Adrenal gland (tissue), 12 donors: ENCODE measurements around the gene ARHGAP10. TPM values are rescaled to one million over a fixed set of nuclear protein-coding genes. Genes with fewer than 3 reads are reported as not detected.

Experiments
- DNase-seq, 7 donors: peaks; one replicate each; pipeline ENCODE4 v3.0.0-alpha.2; 2019 to 2020
- H3K27ac ChIP-seq, 5 donors: fragments of 200-600 bp; sonication (generic) in 4 of 5; 1 replicate in 3 of 5; 2 replicates in 2 of 5; pipeline versions ENCODE4 v1.5.1 to v1.8.0; 2016 to 2020; ENCODE audit warnings: mild to moderate bottlenecking in 1 of 5
- H3K27me3 ChIP-seq: fragments of 200-600 bp; 2 replicates; pipeline ENCODE4 v1.8.0; 2021
- H3K36me3 ChIP-seq, 2 donors: fragments of 200-600 bp; replicated peaks in 1 of 2; 1 replicate in 1 of 2; 2 replicates in 1 of 2; pipeline versions ENCODE4 v1.5.1 to v1.8.0; 2018 to 2022
- H3K4me1 ChIP-seq, 2 donors: fragments of 200-600 bp; replicated peaks in 1 of 2; 1 replicate in 1 of 2; 2 replicates in 1 of 2; pipeline versions ENCODE4 v1.5.1 to v1.8.0; 2018 to 2021
- H3K4me3 ChIP-seq, 4 donors: fragments of 200-600 bp; sonication (generic) in 3 of 4; one replicate each; pipeline ENCODE4 v1.5.1; 2016 to 2018
- H3K9me3 ChIP-seq, 3 donors: fragments of 200-600 bp; sonication (generic) in 1 of 3; replicated peaks in 1 of 3; 1 replicate in 2 of 3; 2 replicates in 1 of 3; pipeline versions ENCODE4 v1.5.1 to v1.8.0; 2016 to 2021
- POLR2A ChIP-seq, 2 donors: fragments of 450-650 bp; IDR thresholded peaks; one replicate each; pipeline ENCODE4 v1.6.1; 2017; ENCODE audit warnings: antibody characterized with exemption in 2 of 2, mild to moderate bottlenecking in 2 of 2, moderate library complexity in 1 of 2
- WGBS, 4 donors: extraction: QIAGEN DNeasy Blood & Tissue Kit in 2 of 4; methylation state at CpG; one replicate each; pipeline versions ENCODE4 v1.1.5 to v1.1.7; 2013 to 2017; 5-methylcytosine and 5-hydroxymethylcytosine counted together
- intact Hi-C, 2 donors: fragments of 100-400 bp; cut with DNase I; formaldehyde crosslinking; loops; one replicate each; pipeline versions ENCODE4 v1.14.1 to v1.15.0; 2022 to 2023
- polyA plus RNA-seq, 3 donors: library from polyadenylated mRNA; stranded (reverse); fragments of 200-250 nt in 2 of 3; fragments of 350-450 nt in 1 of 3; fragmentation: Illumina TruSeq in 1 of 3; extraction: RNeasy Lipid Tissue Mini Kit (QIAGEN cat#74804) in 1 of 3; gene quantifications; one replicate each; pipeline ENCODE4 v1.2.3, GENCODE V29; 2013 to 2014
- total RNA-seq, 9 donors: library from RNA; depleted of rRNA in 4 of 9; stranded (reverse); fragments of >200 nt in 4 of 9; fragments of 120-200 nt in 1 of 9; fragmentation: NEBNext Ultra II Directional in 1 of 9; extraction: Animal tissue kit (Norgen Biotek cat#: 25700) in 1 of 9; gene quantifications; one replicate each; pipeline versions ENCODE4 v1.1.0 to v1.2.4, GENCODE V29; 2013 to 2023
- TF ChIP-seq, protein P1 (sequence below), 6 experiments: fragments of 450-650 bp in 4 of 6; fragments of 200-600 bp in 2 of 6; sonication (generic) in 1 of 6; IDR thresholded peaks; 1 replicate in 5 of 6; 2 replicates in 1 of 6; pipeline versions ENCODE4 v1.5.1 to v1.8.0; 2016 to 2021; ENCODE audit warnings: antibody characterized with exemption in 6 of 6, mild to moderate bottlenecking in 2 of 6, moderate library complexity in 1 of 6
- donor health status: healthy with polysubstance abuse.
- donor health status: Bipolar disorder and iron deficiency.
- donor health status: DM: yes; HTN: yes; CAD: no.
- donor health status: DM: no; HTN: no; CAD: no.
- donor health status: DM: no; HTN: no; CAD: no.
- donor health status: DM: yes; HTN: yes; CAD: no.

ARHGAP10 gene
- total and polyA plus RNA-seq, 12 donors, result 7.0 to 40.8 (median 22.1) TPM

DNA sequence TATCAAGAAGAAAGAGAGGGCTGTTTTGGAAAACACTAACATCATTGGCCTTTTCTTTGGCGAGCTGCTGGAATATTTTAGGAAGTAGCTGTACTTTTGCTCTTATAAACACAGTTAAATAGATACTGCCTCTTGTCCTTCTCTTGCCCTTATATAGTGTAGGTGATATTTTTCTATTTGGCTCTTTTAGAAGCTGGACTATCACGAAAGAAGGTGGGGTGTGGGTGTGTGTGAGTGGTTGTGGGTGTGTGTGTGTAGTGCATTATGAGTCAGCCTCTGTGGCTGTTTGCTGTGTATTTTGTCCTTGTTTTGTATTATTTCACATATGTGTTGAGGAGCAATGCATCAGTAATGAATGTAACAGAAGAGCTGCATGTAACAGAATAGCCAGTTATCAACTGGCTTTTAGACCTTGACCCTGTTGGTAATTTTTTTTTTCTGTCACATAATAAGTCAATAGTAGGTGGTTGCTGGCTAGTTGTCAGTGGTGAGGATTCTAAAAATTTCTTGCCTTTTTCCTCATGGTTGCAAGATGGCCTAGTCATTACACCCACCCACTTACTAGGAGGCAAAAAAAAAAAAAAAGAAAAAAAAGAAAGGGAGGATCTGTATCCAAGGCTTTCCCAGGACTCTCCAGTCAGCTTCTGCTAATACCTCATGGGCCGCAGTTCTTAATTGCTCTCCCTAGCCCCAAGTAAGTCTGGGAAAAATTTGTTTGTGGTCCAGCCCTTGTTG is 23.8 kb downstream of the ARHGAP10 start:
- H3K4me3 ChIP-seq, result no peak overlapping the region
- intact Hi-C loops, result no loop called here
- 37 to 51% (median 49%) methylated on average over 3 of the region's 3 CpGs for WGBS, 4 donors

DNA sequence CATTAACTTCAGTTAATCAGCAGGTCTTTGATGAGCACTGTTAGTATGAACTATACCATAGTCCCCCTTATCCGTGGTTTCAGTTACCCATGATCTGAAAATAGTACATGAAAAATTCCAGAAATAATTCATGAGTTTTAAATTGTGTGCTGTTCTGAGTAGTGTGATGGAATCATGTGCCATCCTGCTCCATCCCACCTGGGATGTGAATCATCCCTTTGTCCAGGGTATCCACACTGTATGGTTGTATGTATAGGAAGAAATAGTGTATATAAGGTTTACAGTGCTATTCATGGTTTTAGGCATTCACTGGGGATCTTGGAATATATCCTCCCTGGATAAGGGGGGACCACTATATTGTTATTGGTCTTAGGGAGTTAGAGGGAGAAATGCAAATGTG is 24.5 kb downstream of the ARHGAP10 start:
- H3K4me1 ChIP-seq, result peaks cover 16 to 24% of the 10 kb centered on the region in 2 donors
- H3K36me3 ChIP-seq, result no peaks in the 10 kb centered on the region
- no peak for DNase-seq
- TF ChIP-seq, protein P1, sequence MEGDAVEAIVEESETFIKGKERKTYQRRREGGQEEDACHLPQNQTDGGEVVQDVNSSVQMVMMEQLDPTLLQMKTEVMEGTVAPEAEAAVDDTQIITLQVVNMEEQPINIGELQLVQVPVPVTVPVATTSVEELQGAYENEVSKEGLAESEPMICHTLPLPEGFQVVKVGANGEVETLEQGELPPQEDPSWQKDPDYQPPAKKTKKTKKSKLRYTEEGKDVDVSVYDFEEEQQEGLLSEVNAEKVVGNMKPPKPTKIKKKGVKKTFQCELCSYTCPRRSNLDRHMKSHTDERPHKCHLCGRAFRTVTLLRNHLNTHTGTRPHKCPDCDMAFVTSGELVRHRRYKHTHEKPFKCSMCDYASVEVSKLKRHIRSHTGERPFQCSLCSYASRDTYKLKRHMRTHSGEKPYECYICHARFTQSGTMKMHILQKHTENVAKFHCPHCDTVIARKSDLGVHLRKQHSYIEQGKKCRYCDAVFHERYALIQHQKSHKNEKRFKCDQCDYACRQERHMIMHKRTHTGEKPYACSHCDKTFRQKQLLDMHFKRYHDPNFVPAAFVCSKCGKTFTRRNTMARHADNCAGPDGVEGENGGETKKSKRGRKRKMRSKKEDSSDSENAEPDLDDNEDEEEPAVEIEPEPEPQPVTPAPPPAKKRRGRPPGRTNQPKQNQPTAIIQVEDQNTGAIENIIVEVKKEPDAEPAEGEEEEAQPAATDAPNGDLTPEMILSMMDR (IDR thresholded peaks at IDR 0.05), result no peak
- TF ChIP-seq POLR2A (IDR thresholded peaks at IDR 0.05), result no peak
- H3K27me3 ChIP-seq, result no peaks in the 10 kb centered on the region
- intact Hi-C loops, result no loop called here
- 67 to 90% (median 78%) methylated on average over 1 of the region's 1 CpG for WGBS, 4 donors
- no peaks in the 10 kb centered on the region for H3K9me3 ChIP-seq
- H3K27ac ChIP-seq, result peak overlapping the region in 1 of 5 donors; percentile 35
- H3K4me3 ChIP-seq, result no peak overlapping the region

More for the DNA sequence above, 23.8 kb downstream of the ARHGAP10 start:
- Histone ChIP-seq H3K27ac (peak overlapping the region in 3 of 5 donors; percentile 1 to 35 (median 11)), H3K27me3 (no peaks in the 10 kb centered on the region), H3K4me1 (peaks cover 16 to 18% of the 10 kb centered on the region in 2 donors), H3K9me3 (no peaks in the 10 kb centered on the region), H3K36me3 (no peaks in the 10 kb centered on the region)
- DNase-seq, result peak in 1 of 7 donors; percentile 13
- TF ChIP-seq POLR2A (IDR thresholded peaks at IDR 0.05), result no peak
- TF ChIP-seq, protein P1 (IDR thresholded peaks at IDR 0.05), result no peak

DNA sequence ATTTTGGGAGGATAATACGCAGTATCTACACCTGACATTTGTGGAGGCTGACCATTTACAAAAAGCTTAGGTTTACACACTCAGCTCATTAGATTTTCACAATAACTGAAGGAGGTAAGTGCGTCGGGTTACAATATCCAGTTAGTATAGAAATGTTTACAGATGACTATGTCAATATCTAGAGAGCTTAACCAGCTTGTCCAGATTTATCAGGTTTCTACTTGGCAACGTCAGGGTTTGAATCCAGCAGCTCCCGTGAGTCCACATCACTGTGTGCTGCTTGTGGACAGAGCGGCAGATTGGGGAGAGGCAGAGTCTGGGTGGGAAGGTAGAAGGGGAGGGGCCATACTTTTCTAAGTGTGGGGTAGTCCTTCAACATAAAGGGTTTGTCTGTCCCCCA is 28.3 kb downstream of the ARHGAP10 start:
- WGBS, 4 donors, result 91 to 98% (median 94%) methylated on average over 6 of the region's 6 CpGs
- peaks cover 13 to 23% of the 10 kb centered on the region in 2 donors for H3K4me1 ChIP-seq
- no peak overlapping the region for H3K27ac ChIP-seq
- TF ChIP-seq, protein P1 (IDR thresholded peaks at IDR 0.05), result no peak
- no peak for TF ChIP-seq POLR2A (IDR thresholded peaks at IDR 0.05)
- no peaks in the 10 kb centered on the region for H3K36me3 ChIP-seq
- DNase-seq, result peak in 1 of 7 donors; percentile 7
- intact Hi-C loops, result no loop called here
- no peaks in the 10 kb centered on the region for H3K9me3 ChIP-seq
- no peaks in the 10 kb centered on the region for H3K27me3 ChIP-seq
- no peak overlapping the region for H3K4me3 ChIP-seq

DNA sequence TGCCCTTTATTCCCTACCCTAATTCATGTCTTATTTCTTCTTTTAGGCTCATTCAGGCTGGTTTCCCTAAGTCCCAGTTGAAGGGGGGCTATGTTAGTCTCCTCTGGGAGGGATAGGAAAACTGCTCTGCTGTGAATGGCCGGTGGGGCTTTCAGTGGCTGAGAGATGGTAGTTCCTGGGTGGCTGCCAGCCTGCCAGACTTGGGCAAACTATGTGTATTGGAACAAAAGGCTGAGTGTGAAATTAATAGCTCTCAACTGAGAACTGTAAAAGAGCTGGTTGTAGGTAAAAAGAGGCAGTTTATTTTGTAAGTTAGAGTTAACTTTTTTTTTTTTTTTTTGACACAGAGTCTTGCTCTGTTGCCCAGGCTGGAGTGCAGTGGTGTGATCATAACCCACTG is 28.8 kb downstream of the ARHGAP10 start:
- H3K27me3 ChIP-seq, result no peaks in the 10 kb centered on the region
- TF ChIP-seq, protein P1 (IDR thresholded peaks at IDR 0.05), result no peak
- TF ChIP-seq POLR2A (IDR thresholded peaks at IDR 0.05), result no peak
- H3K9me3 ChIP-seq, result no peaks in the 10 kb centered on the region
- H3K4me3 ChIP-seq, result no peak overlapping the region
- peak in 4 of 7 donors; percentile 24 to 55 (median 40) for DNase-seq
- peaks cover 8 to 18% of the 10 kb centered on the region in 2 donors for H3K4me1 ChIP-seq
- H3K27ac ChIP-seq, result no peak overlapping the region
- intact Hi-C loops, result no loop called here
- WGBS, 4 donors, result 73 to 92% (median 80%) methylated on average over 1 of the region's 1 CpG
- H3K36me3 ChIP-seq, result no peaks in the 10 kb centered on the region
